Activated T-helper 17 cell treated with anti-CD3 and anti-CD28 coated beads, Interleukin-2, amount 50 U/mL, for 72 hours (primary cell): ENCODE data around the gene SYDE2. TPM values are rescaled to one million over a fixed set of nuclear protein-coding genes. Genes with fewer than 3 reads are reported as not detected.

ENCODE experiments used
- total RNA-seq, 2 donors: library from RNA; stranded (reverse); gene quantifications; one replicate each; pipeline ENCODE4 v1.2.3, GENCODE V29; 2022

Gene SYDE2
- total RNA-seq, 2 donors from 2014 or later, result 1.4 to 2.3 TPM

Other genes starting within 250 kb of the SYDE2 start
- 10 to 100 TPM; 25.6 to 43.8 TPM for gene MCOLN2, start 203.9 kb downstream of the SYDE2 start, total RNA-seq
- under 1 TPM; 0.43 to 0.90 TPM for gene MCOLN3, start 152.5 kb downstream of the SYDE2 start, total RNA-seq
- 10 to 100 TPM; 16.9 to 19.1 TPM for gene C1orf52, start 58.6 kb upstream of the SYDE2 start, total RNA-seq
- gene BCL10, start 75.6 kb upstream of the SYDE2 start, total RNA-seq, result 10 to 100 TPM; 28.3 to 63.7 TPM